ENCODE data around the gene SLC66A2. TPM values are rescaled to one million over a fixed set of nuclear protein-coding genes. Genes with fewer than 3 reads are reported as not detected.
A peak's percentile ranks its signal among the peaks of the same experiment; 100 is the strongest.

Gene SLC66A2
- total RNA-seq, 4 donors from 2014 or later, result 65.6 to 112 (median 75.3) TPM

GRCh38 chr18:79928563-79928960 lies 22.9 kb downstream of the SLC66A2 start:
- WGBS, 2 donors, result 91 to 96% methylated on average over 9 of the region's 9 CpGs
- DNase-seq (ENCODE audit: low spot score in 2 of 2), result peak; percentile 3 to 45
- no peak overlapping the region for H3K4me3 ChIP-seq (ENCODE audit: low read depth, poor library complexity, severe bottlenecking)
- intact Hi-C loops (cut with DNase I; ENCODE audit: low total_unique reads), result no loop called here
- TF ChIP-seq POLR2A (IDR thresholded peaks at IDR 0.05) (no peak), CTCF (IDR thresholded peaks at IDR 0.05) (no peak)

- intact Hi-C loops (cut with DNase I; ENCODE audit: low total_unique reads), result no loop called here
- 88 to 91% methylated on average over 20 to 25 of the region's 25 CpGs for WGBS, 2 donors
- peak; percentile 7 to 71 for DNase-seq (ENCODE audit: low spot score in 2 of 2)
- H3K4me3 ChIP-seq (ENCODE audit: low read depth, poor library complexity, severe bottlenecking), result no peak overlapping the region
- TF ChIP-seq POLR2A (IDR thresholded peaks at IDR 0.05), result no peak
- TF ChIP-seq CTCF (IDR thresholded peaks at IDR 0.05), result no peak
Measured at GRCh38 chr18:79927607-79928562, 23.6 kb downstream of the SLC66A2 start.

- no peak overlapping the region for H3K4me3 ChIP-seq (ENCODE audit: low read depth, poor library complexity, severe bottlenecking)
- TF ChIP-seq POLR2A (IDR thresholded peaks at IDR 0.05) (no peak), CTCF (IDR thresholded peaks at IDR 0.05) (no peak)
- peak; percentile 10 to 62 for DNase-seq (ENCODE audit: low spot score in 2 of 2)
- 85 to 88% methylated on average over 21 of the region's 21 CpGs for WGBS, 2 donors
- intact Hi-C loops (cut with DNase I; ENCODE audit: low total_unique reads), result no loop called here
Measured at GRCh38 chr18:79926715-79927606, 24.5 kb downstream of the SLC66A2 start.

GRCh38 chr18:79926306-79926705 lies 25.1 kb downstream of the SLC66A2 start:
- no peak overlapping the region for H3K4me3 ChIP-seq (ENCODE audit: low read depth, poor library complexity, severe bottlenecking)
- 91 to 95% methylated on average over 11 of the region's 11 CpGs for WGBS, 2 donors
- DNase-seq (ENCODE audit: low spot score in 2 of 2), result peak; percentile 8 to 57
- TF ChIP-seq CTCF (IDR thresholded peaks at IDR 0.05) (no peak), POLR2A (IDR thresholded peaks at IDR 0.05) (no peak)
- intact Hi-C loops (cut with DNase I; ENCODE audit: low total_unique reads), result no loop called here

GRCh38 chr18:79924814-79925731 lies 26.4 kb downstream of the SLC66A2 start:
- WGBS, 2 donors, result 76 to 79% methylated on average over 25 of the region's 25 CpGs
- peak; percentile 10 to 67 for DNase-seq (ENCODE audit: low spot score in 2 of 2)
- H3K4me3 ChIP-seq (ENCODE audit: low read depth, poor library complexity, severe bottlenecking), result no peak overlapping the region
- TF ChIP-seq CTCF (IDR thresholded peaks at IDR 0.05) (no peak), POLR2A (IDR thresholded peaks at IDR 0.05) (no peak)
- intact Hi-C loops (cut with DNase I; ENCODE audit: low total_unique reads), result no loop called here

Measured in lower leg skin (tissue), 4 donors.